NCI-H2081 (cell line): ENCODE results near the gene KLHL21.
A peak's percentile ranks its signal among the peaks of the same experiment; 100 is the strongest.

Experiments
- DNase-seq, 2 experiments: peaks; one replicate each; lab custom pipeline; 2025; lab: John Stamatoyannopoulos, UW

KLHL21 gene

GRCh38 chr1:6625584-6626149 lies 23.0 kb upstream of the KLHL21 start:
- DNase-seq: no peak

GRCh38 chr1:6624710-6625583 lies 22.3 kb upstream of the KLHL21 start, which contains the start of gene THAP3:
THAP3 (plus strand) TSS chr1:6624868; CDS start chr1:6625219, 351 bp downstream.
- peak; percentile 80 to 87 for DNase-seq

GRCh38 chr1:6623269-6623965 lies 20.7 kb upstream of the KLHL21 start:
- DNase-seq: no peak

- DNase-seq: no peak
Observed at GRCh38 chr1:6622396-6623152, 19.9 kb upstream of the KLHL21 start.

GRCh38 chr1:6621429-6622391 lies 19.0 kb upstream of the KLHL21 start:
- DNase-seq: peak in 1 of 2 experiments; percentile 29

- DNase-seq: no peak
Observed at GRCh38 chr1:6619045-6619444, 16.4 kb upstream of the KLHL21 start.

GRCh38 chr1:6614929-6615785 lies 12.5 kb upstream of the KLHL21 start:
- no peak for DNase-seq

GRCh38 chr1:6614019-6614928 lies 11.6 kb upstream of the KLHL21 start:
- peak in 1 of 2 experiments; percentile 21 for DNase-seq

GRCh38 chr1:6613361-6614018 lies 10.8 kb upstream of the KLHL21 start, which contains the start of gene PHF13:
PHF13 (plus strand) TSS chr1:6613731; CDS start chr1:6614067, 336 bp downstream.
- DNase-seq: peak; percentile 99

- peak in 1 of 2 experiments; percentile 70 for DNase-seq
Observed at GRCh38 chr1:6612641-6613360, 10.1 kb upstream of the KLHL21 start.

GRCh38 chr1:6603915-6604558 lies 1.4 kb upstream of the KLHL21 start:
- no peak for DNase-seq

GRCh38 chr1:6603238-6603914 lies 707 bp upstream of the KLHL21 start:
- no peak for DNase-seq

GRCh38 chr1:6601923-6602668 lies 573 bp downstream of the KLHL21 start:
- DNase-seq: peak; percentile 20 to 74

GRCh38 chr1:6601049-6601922 lies 1.4 kb downstream of the KLHL21 start:
- peak in 1 of 2 experiments; percentile 66 for DNase-seq
